GM18861 (cell line): ENCODE data around the gene ENO3.

Experiments
- ATAC-seq: cut with Tn5 transposase; IDR thresholded peaks from one replicate; pipeline ENCODE4 v1.9.1; 2021; ENCODE audit not compliant: unreplicated experiment

The ENO3 gene

GRCh38 chr17:5003214-5003867 lies 52.4 kb downstream of the ENO3 start:
- ATAC-seq: no peak
